Measurements from ENCODE around the gene PI4K2A.
"Not testable (repeated sequence)": the region's sequence is repeated elsewhere in the genome, so short reads cannot be mapped to it uniquely, and the experiment has no call there.

PI4K2A gene

DNA sequence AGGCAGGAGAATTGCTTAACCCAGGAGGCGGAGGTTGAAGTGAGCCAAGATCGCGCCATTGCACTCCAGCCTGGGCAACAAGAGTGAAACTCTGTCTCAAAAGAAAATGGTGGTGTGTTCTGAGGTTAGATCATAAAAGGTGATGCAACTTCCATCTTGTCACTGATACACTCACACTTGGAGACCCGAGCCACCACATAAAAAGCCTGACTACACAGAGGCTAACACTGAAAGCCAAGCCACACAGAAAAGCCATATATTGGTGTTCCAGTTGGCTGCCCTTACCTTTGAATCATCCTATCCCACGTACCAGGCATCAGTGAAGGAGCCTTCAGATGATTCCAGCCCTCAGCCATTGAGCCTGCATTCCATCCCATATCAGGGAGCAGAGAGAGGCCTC is 11.2 kb upstream of the PI4K2A start:
- no peak overlapping the region for H3K4me3 ChIP-seq

DNA sequence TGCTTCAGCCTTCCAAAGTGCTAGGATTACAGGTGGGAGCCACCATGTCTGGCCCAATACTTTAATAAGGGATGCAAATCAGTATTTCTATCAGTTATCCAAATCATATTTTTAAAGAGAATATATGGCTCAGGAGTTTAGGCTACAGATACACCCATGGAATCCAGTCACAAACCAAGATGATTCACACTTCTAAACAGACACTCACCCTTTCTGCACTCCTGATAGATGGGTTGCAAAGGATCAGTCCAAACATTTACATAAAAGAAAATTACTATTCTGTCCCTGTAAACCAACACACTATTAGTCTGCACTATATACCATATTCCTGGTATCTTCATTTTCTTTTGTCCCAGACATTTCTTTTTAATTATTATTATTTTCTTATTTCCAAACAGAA is 9.4 kb upstream of the PI4K2A start:
- Histone ChIP-seq H3K4me3 (no peak overlapping the region), H3K27ac (no peak overlapping the region)

More for the DNA sequence above, 11.2 kb upstream of the PI4K2A start:
- H3K27ac ChIP-seq, result no peak overlapping the region

DNA sequence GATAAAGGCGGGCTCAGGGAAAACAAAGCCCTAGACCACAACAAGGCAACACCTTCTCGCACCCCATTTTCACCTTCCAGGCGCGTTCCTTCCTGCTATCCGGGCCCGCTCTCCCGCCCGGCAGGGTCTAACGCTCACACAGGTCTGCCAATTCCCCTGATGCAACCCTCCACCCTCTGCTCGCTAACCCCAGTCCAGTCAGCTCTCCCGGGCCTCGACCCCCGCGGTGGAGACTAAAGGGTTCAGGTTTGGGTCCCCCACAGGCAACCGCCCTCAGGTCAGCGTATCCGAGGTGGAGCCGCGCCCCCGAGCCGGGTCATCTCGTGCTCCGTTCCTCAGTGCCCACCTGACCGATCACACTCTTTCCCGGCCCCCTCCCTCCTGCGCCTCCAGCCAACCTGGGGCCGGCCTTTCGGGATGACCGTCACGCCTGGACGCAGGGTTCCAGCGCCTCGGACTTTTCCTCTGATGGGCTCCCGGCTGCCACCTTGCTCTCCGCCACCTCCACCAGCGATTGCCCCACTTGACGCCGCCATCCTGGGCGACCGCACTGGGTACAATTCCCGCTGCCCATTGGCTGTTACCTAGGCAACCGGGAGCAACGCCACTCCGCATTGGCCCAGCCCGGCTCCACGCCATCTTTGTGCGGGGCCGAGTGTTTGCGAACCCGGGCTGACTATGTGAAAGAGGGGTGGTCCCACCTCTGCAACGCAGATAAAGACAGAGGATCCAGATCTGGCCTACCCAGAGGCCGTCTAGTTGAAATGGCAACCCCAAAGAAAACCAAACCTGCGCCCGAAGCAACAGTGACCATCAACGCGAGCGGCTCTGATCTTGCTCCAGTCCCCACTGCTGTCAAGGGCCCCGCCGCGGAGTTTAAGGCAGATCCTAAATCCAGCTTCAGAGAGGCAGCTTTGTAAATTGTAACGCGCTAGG is 7.3 kb upstream of the PI4K2A start, which contains the start of gene MORN4:
Gene MORN4 (minus strand): TSS at position 552 of the 936 bp plus-strand sequence. CDS start 13,847 bp downstream, outside the sequence.
- Histone ChIP-seq H3K4me3 (peak within 1 kb of the TSS; percentile 48 to 80 (median 62)), H3K27ac (peak within 1 kb of the TSS in 16 of 21 experiments; percentile 3 to 68 (median 50))

DNA sequence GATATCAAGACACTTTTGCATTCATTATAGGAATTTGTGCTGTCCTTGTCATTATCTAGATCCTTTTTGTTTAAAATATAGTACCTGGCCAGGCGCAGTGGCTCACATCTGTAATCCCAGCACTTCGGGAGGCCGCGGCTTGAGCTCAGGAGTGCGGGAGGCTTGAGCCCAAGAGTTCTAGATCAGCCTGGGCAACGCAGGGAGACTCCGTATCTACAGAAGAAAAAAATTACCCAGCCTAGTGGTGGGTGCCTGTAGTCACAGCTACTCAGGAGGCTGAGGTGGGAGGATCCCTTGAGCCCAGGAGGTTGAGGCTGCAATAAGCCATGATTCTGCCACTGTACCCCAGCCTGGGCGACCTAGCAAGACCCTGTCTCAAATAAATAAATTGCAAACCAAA is 6.5 kb upstream of the PI4K2A start:
- H3K27ac ChIP-seq, result peak overlapping the region in 9 of 21 experiments; percentile 48 to 68 (median 60)

GRCh38 chr10:97635577-97635976 is 4.9 kb upstream of the PI4K2A start:
- H3K4me3 ChIP-seq, result no peak overlapping the region

More for the DNA sequence above, 6.5 kb upstream of the PI4K2A start:
- H3K4me3 ChIP-seq, result peak overlapping the region in 6 of 7 experiments; percentile 48 to 80 (median 62)

DNA sequence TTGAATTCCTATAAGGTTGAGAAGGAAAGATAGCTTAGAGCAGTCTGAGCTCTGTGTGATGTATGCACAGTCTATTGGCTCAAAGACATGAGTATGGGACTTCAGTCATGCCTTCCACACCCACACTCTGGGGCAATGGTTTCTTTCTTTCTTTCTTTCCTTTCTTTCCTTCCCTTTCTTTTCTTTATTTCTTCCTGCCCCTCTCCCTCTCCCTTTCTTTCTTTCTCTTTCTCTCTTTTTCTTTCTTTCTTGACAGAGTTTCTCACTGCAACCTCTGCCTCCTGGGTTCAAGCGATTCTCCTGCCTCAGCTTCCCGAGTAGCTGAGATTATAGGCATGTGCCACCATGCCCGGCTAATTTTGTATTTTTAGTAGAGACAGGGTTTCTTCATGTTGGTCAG is 1.4 kb upstream of the PI4K2A start:
- H3K4me3 ChIP-seq, H3K27ac ChIP-seq: not testable (repeated sequence)

More at GRCh38 chr10:97635577-97635976, 4.9 kb upstream of the PI4K2A start:
- no peak overlapping the region for H3K27ac ChIP-seq

DNA sequence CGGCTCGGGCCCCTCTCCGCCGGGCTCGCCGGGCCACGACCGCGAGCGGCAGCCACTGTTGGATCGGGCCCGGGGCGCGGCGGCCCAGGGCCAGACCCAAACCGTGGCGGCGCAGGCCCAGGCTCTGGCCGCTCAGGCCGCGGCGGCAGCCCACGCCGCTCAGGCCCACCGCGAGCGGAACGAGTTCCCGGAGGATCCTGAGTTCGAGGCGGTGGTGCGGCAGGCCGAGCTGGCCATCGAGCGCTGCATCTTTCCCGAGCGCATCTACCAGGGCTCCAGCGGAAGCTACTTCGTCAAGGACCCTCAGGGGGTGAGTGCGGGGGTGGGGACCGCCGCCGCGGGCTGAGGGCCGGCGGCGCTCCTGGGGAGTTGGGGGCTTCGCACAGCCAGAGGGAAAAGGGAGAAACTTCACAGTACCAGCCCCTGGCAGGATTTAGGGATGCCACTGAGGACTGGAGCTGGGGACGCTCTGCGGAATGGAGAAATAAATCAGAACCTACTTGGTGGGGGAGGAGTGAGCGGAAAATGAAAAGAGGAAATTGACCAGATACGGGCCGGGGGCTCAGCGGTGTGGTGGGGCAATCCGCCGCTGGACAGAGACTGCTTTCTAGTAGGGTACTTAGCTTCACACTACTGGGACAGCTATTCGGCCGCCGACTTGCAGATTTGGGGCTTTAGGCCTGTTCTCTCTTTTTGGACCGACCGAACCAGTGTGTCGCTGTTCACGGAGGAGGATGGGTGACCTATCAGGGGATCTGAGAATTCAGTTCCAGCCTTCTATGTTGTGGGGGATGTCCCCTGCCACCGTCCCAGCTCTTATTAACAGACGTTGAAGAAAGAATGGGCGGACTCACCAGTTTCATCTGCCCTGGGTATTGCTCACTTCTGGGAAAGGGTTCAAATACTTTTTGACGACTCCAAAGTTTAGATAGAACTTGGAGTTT is 669 bp downstream of the PI4K2A start:
- peak overlapping the region; percentile 54 to 89 (median 72) for H3K4me3 ChIP-seq
- peak overlapping the region; percentile 39 to 93 (median 85) for H3K27ac ChIP-seq

DNA sequence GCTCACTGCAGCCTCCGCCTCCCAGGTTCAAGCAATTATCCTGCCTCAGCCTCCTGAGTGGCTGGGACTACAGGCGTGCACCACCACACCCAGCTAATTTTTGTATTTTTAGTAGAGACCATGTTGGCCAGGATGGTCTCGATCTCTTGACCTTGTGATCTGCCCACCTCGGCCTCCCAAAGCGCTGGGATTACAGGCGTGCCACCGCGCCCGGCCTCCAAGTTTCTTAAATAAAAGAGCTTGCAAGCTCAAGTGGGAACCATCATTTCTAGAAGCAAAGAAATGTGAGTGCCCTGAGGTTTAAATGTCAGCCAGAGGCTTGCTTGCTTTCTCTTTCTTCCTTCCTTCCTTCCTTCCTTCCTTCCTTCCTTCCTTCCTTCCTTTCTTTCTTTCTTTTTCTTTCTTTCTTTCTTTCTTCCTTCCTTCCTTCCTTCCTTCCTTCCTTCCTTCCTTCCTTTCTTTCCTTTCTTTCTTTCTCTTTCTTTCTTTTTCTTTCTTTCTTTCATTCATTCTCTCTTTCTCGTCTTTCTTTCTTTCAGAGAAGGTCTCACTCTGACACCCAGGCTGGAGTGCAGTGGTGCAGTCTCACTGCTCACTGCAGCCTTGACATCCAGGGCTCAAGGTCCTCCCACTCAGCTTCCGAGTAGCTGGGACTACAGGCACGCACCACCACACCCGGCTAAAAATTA is 2.1 kb downstream of the PI4K2A start:
- H3K4me3 ChIP-seq, result peak overlapping the region in 1 of 7 experiments; percentile 80

GRCh38 chr10:97643441-97643985 is 3.0 kb downstream of the PI4K2A start:
- peak overlapping the region in 1 of 21 experiments; percentile 11 for H3K27ac ChIP-seq
- H3K4me3 ChIP-seq, result no peak overlapping the region

More for the DNA sequence above, 2.1 kb downstream of the PI4K2A start:
- peak overlapping the region in 5 of 21 experiments; percentile 73 to 92 (median 92) for H3K27ac ChIP-seq

DNA sequence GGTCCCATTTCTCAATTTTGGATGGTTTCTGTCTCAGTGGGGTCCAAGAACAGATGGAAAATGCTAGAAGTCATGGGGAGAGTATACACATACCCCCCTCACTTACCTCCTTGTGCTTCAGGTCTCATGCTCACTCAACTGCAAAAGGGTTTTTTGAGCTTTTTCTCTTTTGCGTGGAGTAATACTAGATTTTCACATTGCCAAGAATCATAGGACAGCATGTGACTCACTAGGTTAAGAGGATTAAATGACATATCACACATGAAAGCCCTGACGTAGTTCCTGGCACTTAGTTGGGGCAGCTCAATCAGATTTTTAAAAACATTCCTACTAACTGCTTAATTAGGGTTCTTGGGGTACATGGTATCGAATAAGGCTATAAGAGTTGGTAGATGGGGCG is 4.5 kb downstream of the PI4K2A start:
- Histone ChIP-seq H3K27ac (no peak overlapping the region), H3K4me3 (no peak overlapping the region)

DNA sequence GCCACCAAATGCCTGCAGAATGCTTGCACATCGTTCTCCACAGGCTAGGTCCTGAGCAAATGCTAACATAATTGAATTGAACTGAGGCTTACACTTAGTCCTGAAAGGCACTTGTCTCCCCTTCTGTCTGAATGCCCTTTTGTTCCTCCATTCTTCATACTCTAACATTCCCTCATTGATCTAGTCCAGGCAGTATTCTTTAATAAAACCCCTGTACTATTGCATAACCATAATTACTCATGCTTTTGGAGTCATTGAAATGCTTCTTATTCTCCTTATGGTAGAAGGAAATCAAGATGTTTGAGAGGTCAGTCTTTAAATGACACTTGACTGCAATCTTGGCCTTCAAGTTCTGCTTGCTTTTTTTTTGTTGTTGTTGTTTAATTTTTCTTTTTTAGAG is 7.1 kb downstream of the PI4K2A start:
- H3K27ac ChIP-seq, result peak overlapping the region in 12 of 21 experiments; percentile 65 to 88 (median 82)
- no peak overlapping the region for H3K4me3 ChIP-seq

- Histone ChIP-seq H3K4me3 (no peak overlapping the region), H3K27ac (peak overlapping the region in 20 of 21 experiments; percentile 17 to 88 (median 77))
These were observed 8.3 kb downstream of the PI4K2A start for GRCh38 chr10:97648562-97649404.

GRCh38 chr10:97649405-97649750 is 8.9 kb downstream of the PI4K2A start:
- H3K27ac ChIP-seq, result peak overlapping the region in 19 of 21 experiments; percentile 8 to 88 (median 76)
- H3K4me3 ChIP-seq, result not testable (repeated sequence)

GRCh38 chr10:97650726-97651125 is 10.3 kb downstream of the PI4K2A start:
- Histone ChIP-seq H3K4me3 (no peak overlapping the region), H3K27ac (peak overlapping the region in 16 of 21 experiments; percentile 8 to 88 (median 58))

- H3K27ac ChIP-seq, result peak overlapping the region in 11 of 21 experiments; percentile 4 to 88 (median 43)
- no peak overlapping the region for H3K4me3 ChIP-seq
These were observed 11.3 kb downstream of the PI4K2A start for GRCh38 chr10:97651773-97652172.

- no peak overlapping the region for H3K4me3 ChIP-seq
- H3K27ac ChIP-seq, result no peak overlapping the region
These were observed 16.3 kb downstream of the PI4K2A start for GRCh38 chr10:97656777-97657176.

GRCh38 chr10:97659589-97659988 is 19.1 kb downstream of the PI4K2A start:
- Histone ChIP-seq H3K27ac (no peak overlapping the region), H3K4me3 (no peak overlapping the region)

GRCh38 chr10:97664282-97664850 is 23.9 kb downstream of the PI4K2A start:
- H3K27ac ChIP-seq, result no peak overlapping the region
- H3K4me3 ChIP-seq, result no peak overlapping the region

Measured in skin epidermis (tissue), 12 donors.